Chondrocyte (in vitro differentiated cells): ENCODE data around the gene TGFB2. TPM values are rescaled to one million over a fixed set of nuclear protein-coding genes. Genes with fewer than 3 reads are reported as not detected.
A peak's percentile ranks its signal among the peaks of the same experiment; 100 is the strongest.

Experiments used
- DNase-seq: peaks from one replicate; pipeline ENCODE4 v3.0.0; 2021; ENCODE audit warnings: mixed read lengths, low spot score
- H3K27ac Mint-ChIP-seq: one replicate; pipeline ENCODE4 v1.8.0; 2021; ENCODE audit warnings: mild to moderate bottlenecking, moderate library complexity, mixed read lengths; ENCODE audit not compliant: unreplicated experiment
- H3K27me3 Mint-ChIP-seq: 2 replicates; pipeline ENCODE4 v1.8.0; 2021; ENCODE audit warnings: low read depth, mixed read lengths
- H3K36me3 Mint-ChIP-seq: 2 replicates; pipeline ENCODE4 v1.8.0; 2021; ENCODE audit warnings: low read depth, mixed read lengths
- H3K4me1 Mint-ChIP-seq: 2 replicates; pipeline ENCODE4 v1.8.0; 2021; ENCODE audit warnings: low read depth, mild to moderate bottlenecking, mixed read lengths
- H3K4me3 Mint-ChIP-seq: one replicate; pipeline ENCODE4 v1.8.0; 2021; ENCODE audit warnings: mild to moderate bottlenecking, moderate library complexity, mixed read lengths; ENCODE audit not compliant: unreplicated experiment
- H3K9me3 Mint-ChIP-seq: 2 replicates; pipeline ENCODE4 v1.8.0; 2021; ENCODE audit warnings: low read depth, mixed read lengths
- CTCF ChIP-seq: fragments of 200-600 bp; sonication (generic); IDR thresholded peaks from 2 replicates; pipeline ENCODE4 v1.5.0; 2021; ENCODE audit warnings: antibody characterized with exemption, mild to moderate bottlenecking, moderate library complexity
- total RNA-seq: library from RNA; stranded (reverse); gene quantifications from 3 replicates; pipeline ENCODE4 v1.2.1, GENCODE V29; 2021

Gene TGFB2
- total RNA-seq, 1 donor from 2014 or later = 226 TPM

- Mint-ChIP-seq H3K36me3 (peaks cover 5% of the 10 kb centered on the region), H3K9me3 (no peaks in the 10 kb centered on the region), H3K4me3 (no peak overlapping the region), H3K27me3 (no peaks in the 10 kb centered on the region), H3K27ac (no peak overlapping the region), H3K4me1 (peaks cover 40% of the 10 kb centered on the region)
- TF ChIP-seq CTCF = peak; percentile 28
- no peak for DNase-seq
These were observed 696 bp downstream of the TGFB2 start for GRCh38 chr1:218345673-218346390.

GRCh38 chr1:218346391-218347204, 1.5 kb downstream of the TGFB2 start:
- peaks cover 44% of the 10 kb centered on the region for H3K4me1 Mint-ChIP-seq
- no peak overlapping the region for H3K4me3 Mint-ChIP-seq
- TF ChIP-seq CTCF = no peak
- no peaks in the 10 kb centered on the region for H3K9me3 Mint-ChIP-seq
- no peaks in the 10 kb centered on the region for H3K27me3 Mint-ChIP-seq
- peaks cover 5% of the 10 kb centered on the region for H3K36me3 Mint-ChIP-seq
- no peak overlapping the region for H3K27ac Mint-ChIP-seq
- DNase-seq = no peak

- H3K4me1 Mint-ChIP-seq = peaks cover 43% of the 10 kb centered on the region
- no peaks in the 10 kb centered on the region for H3K9me3 Mint-ChIP-seq
- peaks cover 5% of the 10 kb centered on the region for H3K36me3 Mint-ChIP-seq
- H3K27me3 Mint-ChIP-seq = no peaks in the 10 kb centered on the region
- no peak for DNase-seq
- TF ChIP-seq CTCF = peak; percentile 20
- H3K4me3 Mint-ChIP-seq = no peak overlapping the region
- H3K27ac Mint-ChIP-seq = no peak overlapping the region
These were observed 2.2 kb downstream of the TGFB2 start for GRCh38 chr1:218347336-218347722.

- H3K27me3 Mint-ChIP-seq = no peaks in the 10 kb centered on the region
- TF ChIP-seq CTCF = no peak
- peaks cover 44% of the 10 kb centered on the region for H3K4me1 Mint-ChIP-seq
- no peak overlapping the region for H3K27ac Mint-ChIP-seq
- H3K4me3 Mint-ChIP-seq = no peak overlapping the region
- no peaks in the 10 kb centered on the region for H3K9me3 Mint-ChIP-seq
- no peak for DNase-seq
- peaks cover 7% of the 10 kb centered on the region for H3K36me3 Mint-ChIP-seq
These were observed 2.8 kb downstream of the TGFB2 start for GRCh38 chr1:218347723-218348627.

GRCh38 chr1:218348628-218349071, 3.5 kb downstream of the TGFB2 start:
- TF ChIP-seq CTCF = no peak
- Mint-ChIP-seq H3K27me3 (no peaks in the 10 kb centered on the region), H3K4me3 (no peak overlapping the region), H3K9me3 (no peaks in the 10 kb centered on the region), H3K36me3 (peaks cover 11% of the 10 kb centered on the region), H3K27ac (no peak overlapping the region), H3K4me1 (peaks cover 48% of the 10 kb centered on the region)
- DNase-seq = no peak
